ENCODE measurements around the gene TST.

The TST gene

DNA sequence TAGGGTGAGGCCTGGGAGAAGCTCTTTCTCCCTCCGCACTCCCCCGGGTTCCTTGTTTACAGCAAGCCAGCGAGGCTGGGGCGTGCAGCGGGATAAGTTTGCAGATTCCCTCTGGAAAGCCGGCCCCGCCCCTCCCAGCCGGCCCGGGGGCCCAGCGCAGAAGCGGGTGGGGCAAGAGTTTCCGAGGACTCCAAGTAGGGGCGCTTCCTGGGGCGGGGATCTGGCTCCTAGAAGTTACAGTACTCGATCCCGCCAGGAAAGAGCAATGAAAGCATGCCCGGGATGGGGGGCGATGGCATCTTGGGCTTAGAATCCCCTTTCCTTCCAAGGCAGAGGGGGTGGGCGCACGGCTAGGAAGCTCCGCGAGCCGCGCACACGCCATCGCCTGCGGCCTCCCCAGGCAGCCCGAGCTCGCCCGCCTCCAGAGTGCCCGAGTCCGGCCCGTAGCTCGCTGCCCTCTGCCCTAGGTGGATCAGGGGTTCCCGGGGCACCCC lies 385 bp downstream of the TST start:
- TF ChIP-seq, protein P1, sequence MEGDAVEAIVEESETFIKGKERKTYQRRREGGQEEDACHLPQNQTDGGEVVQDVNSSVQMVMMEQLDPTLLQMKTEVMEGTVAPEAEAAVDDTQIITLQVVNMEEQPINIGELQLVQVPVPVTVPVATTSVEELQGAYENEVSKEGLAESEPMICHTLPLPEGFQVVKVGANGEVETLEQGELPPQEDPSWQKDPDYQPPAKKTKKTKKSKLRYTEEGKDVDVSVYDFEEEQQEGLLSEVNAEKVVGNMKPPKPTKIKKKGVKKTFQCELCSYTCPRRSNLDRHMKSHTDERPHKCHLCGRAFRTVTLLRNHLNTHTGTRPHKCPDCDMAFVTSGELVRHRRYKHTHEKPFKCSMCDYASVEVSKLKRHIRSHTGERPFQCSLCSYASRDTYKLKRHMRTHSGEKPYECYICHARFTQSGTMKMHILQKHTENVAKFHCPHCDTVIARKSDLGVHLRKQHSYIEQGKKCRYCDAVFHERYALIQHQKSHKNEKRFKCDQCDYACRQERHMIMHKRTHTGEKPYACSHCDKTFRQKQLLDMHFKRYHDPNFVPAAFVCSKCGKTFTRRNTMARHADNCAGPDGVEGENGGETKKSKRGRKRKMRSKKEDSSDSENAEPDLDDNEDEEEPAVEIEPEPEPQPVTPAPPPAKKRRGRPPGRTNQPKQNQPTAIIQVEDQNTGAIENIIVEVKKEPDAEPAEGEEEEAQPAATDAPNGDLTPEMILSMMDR (IDR thresholded peaks at IDR 0.05; ENCODE audit: extremely low read depth, insufficient read depth, missing control alignments) = no peak
- in situ Hi-C loops (cut with MboI; ENCODE audit: low pct_unique_long_range_greater_than_20kb, low sequenced_read_pairs, unreplicated experiment) = no loop called here
- DNase-seq (ENCODE audit: low spot score) = no peak

DNA sequence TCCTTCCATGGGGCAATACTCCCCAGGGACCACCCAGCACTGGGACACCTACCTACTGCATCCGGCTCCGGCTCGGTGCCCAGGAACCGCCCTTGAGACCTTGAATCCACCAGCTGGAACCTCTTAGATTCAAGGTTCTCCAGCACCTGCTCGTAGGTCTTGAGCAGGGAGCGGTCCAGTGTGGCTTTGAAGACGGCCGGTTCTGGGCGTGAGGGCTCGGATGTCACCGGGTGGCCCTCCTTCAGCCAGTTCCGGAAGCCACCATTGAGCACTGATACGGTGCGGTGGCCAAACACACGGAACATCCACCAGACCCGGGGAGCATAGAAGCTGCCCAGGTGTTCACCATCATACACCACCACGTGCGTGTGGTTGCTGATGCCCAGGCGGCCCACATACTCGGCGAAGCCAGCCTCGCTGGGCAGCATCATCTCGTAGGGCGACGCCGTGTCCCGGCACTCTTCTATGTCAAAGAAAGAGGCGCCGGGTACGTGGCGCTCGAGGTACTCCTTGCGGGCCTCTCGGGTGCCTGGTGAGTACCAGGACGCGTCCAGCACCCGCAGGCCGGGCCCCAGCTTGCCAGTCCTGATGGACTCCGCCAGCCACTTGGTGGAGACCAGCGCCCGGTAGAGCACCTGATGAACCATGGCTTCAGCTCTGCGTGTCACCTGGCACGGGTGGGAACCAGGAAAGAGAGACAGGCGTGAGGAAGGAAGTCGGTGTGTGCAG lies 997 bp downstream of the TST start:
- TF ChIP-seq, protein P1 (IDR thresholded peaks at IDR 0.05; ENCODE audit: extremely low read depth, insufficient read depth, missing control alignments) = no peak
- no peak for DNase-seq (ENCODE audit: low spot score)
- in situ Hi-C loops (cut with MboI; ENCODE audit: low pct_unique_long_range_greater_than_20kb, low sequenced_read_pairs, unreplicated experiment) = no loop called here

DNA sequence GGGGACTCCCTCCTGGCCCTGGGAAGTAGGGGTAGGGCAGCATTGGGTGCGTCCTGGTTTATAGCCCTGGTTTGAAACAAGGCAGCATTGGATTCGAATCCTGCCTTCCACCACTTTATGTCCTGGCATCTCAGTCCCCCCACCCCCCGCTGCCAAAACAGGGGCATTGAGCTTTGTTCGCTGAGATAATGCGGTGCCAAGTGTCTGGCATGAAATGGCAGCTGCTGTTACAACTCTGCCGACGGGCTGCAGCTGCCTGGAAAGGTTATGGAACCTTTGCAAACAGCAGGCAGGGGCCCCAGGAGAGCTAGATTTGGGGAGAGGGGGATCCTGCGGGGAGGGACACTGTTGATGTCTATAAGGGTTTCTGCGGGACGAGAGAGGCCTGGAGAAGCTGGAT lies 1.9 kb downstream of the TST start:
- TF ChIP-seq, protein P1 (IDR thresholded peaks at IDR 0.05; ENCODE audit: extremely low read depth, insufficient read depth, missing control alignments) = no peak

DNA sequence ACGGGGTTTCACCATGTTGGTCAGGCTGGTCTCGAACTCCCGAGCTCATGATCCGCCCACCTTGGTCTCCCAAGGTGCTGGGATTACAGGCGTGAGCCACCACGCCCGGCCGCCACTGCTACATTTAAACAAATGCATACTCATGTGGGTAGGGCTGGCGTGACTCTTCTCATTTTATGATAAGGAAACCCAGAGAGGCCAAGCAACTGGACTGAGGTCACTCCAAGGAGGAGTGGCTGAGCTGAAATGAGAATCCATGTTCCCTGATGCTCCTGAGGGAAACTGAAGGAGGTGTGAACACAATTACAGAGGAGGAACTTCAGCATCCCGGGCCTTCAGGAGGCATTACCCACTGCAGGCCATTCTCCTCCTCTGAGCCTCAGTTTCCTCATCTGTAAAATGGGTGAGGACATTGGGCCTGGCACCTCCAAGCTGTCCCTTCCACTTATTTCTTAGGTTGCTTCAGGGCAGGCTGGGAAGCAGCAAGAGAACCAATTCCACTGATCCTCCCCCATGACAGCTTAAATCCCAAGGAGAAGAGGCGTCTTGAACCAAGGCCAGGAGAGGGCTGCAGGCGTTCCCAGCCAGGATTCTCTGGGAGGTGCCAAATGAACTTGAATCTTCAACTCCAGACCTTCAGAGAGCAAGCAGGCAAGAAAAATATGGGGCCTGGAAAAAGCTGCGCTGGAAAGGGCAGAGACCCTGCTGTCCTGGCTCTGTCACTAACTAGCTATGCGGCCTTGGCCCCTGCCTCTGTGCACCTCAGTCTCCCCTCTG lies 2.9 kb downstream of the TST start:
- in situ Hi-C loops (cut with MboI; ENCODE audit: low pct_unique_long_range_greater_than_20kb, low sequenced_read_pairs, unreplicated experiment) = no loop called here
- no peak for DNase-seq (ENCODE audit: low spot score)
- TF ChIP-seq, protein P1 (IDR thresholded peaks at IDR 0.05; ENCODE audit: extremely low read depth, insufficient read depth, missing control alignments) = no peak

More for the DNA sequence above, 1.9 kb downstream of the TST start:
- no peak for DNase-seq (ENCODE audit: low spot score)
- in situ Hi-C loops (cut with MboI; ENCODE audit: low pct_unique_long_range_greater_than_20kb, low sequenced_read_pairs, unreplicated experiment) = no loop called here

DNA sequence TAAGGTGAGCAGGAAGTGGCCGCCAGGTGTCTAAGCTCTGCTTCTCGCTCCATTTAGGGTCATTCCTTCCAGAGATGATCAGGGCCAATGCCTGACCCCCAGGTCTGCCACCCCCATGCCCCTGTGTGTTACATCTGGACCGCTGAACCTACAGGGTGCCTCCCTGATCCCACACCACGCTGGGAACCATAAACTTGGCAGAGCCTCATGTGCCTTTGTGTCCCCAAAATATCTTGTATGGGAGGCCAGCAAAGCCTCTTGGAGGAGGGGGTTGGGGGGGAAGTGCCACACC lies 3.7 kb downstream of the TST start:
- TF ChIP-seq, protein P1 (IDR thresholded peaks at IDR 0.05; ENCODE audit: extremely low read depth, insufficient read depth, missing control alignments) = no peak
- DNase-seq (ENCODE audit: low spot score) = no peak
- in situ Hi-C loops (cut with MboI; ENCODE audit: low pct_unique_long_range_greater_than_20kb, low sequenced_read_pairs, unreplicated experiment) = no loop called here

DNA sequence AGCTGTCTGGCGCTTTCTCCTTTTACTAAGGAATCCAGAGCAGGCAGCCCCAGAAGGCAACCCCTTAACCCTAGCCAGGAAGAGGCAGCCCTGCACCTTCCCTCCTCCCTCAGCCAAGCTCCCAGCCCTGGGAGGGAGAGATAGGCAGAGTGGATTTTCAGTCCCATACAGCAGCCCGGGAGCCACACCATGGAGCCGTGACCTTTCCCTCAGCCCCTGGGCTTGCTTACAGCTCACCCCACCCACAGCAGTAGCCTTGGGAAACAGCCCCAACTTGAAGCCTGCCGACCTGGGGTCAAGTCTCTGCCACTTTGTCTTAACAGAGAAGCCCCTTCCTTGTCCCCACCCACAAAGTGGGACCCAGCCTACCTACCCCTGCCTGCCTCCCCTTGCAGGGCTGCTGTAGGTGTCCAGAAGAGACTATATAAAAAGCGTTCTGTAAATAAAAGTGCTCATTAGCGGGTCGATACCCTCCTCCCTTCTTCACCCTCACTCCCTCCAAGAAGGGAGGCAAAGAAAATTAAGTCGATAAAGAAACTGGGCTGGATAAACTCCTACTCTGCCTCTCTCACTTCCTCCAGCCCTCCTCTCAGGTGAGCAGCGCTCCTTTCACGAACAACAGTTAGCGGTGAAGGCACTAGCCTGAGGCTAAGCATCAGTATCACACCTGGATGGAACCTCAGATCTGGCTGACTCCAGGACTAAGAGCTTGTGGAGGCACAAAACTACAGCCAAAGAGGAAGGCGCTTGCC lies 4.2 kb downstream of the TST start:
- TF ChIP-seq, protein P1 (IDR thresholded peaks at IDR 0.05; ENCODE audit: extremely low read depth, insufficient read depth, missing control alignments) = no peak
- DNase-seq (ENCODE audit: low spot score) = no peak
- in situ Hi-C loops (cut with MboI; ENCODE audit: low pct_unique_long_range_greater_than_20kb, low sequenced_read_pairs, unreplicated experiment) = no loop called here
